ENCODE data around the gene H2BW2.
"Not testable (repeated sequence)": the region's sequence is repeated elsewhere in the genome, so short reads cannot be mapped to it uniquely, and the experiment has no call there.

H2BW2 gene

GRCh38 chrX:104039689-104040505 lies at the start of gene H2BW2:
Gene H2BW2 (plus strand): TSS chrX:104039956. CDS start chrX:104039995, 39 bp downstream.
- DNase-seq: no peak

DNA sequence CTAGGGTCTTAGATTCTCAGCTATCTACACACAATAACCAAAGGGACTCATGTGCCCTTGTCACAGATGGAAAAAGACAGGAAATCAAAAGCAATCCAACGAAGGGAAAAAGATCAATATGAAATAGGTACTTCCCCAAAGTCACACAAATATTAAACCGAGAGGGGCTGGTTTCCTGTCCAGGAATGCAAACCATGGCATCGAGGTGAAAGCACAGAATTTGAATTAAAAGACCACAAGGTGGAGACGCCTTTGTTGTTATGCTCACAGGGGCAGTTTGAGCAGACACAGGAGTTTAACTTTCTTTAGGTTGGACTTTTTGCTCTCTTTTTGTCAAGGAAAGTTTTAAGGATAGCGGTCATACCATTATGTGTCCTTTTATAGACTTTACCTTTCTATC lies 40.5 kb upstream of the H2BW2 start:
- DNase-seq: no peak

DNA sequence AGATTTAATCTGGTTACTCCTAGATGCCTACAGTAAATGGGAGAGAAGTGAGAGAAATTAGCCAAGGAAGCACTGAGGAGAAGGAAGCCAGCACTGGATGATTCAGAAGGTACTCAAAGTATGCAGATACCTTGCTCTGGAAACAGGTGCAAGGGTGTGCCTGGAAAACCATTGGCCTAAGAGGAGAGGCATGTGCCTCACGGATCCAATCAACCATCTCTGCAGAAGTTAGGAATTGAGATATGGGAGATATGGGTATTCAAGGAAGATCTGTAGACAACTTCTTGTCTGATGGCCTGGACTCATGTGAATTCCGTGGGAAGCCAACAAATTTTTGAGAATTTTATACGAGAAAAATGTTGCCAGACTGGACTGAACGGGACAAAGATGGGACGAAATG lies 30.9 kb upstream of the H2BW2 start:
- no peak for DNase-seq

GRCh38 chrX:104013158-104013557 lies 26.6 kb upstream of the H2BW2 start:
- DNase-seq: no peak

DNA sequence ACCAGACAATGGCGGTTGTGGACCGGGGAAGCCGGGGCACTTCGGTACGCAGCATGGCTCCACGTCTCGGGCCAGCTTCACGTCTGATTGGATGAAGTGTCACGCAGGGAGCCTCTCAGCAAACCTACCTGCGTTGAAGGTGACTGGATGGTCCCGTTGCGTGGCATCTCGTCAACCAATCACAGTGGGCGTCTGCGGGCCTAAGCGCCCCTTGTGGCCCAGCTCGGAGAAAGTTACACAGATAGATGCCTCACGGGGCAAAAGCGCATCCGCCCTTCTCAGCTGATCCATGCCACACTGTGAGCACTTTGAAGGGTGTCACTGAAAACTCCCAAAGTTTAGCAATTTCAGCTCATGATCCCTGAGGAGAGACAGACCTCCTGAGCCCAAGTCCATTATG lies 26.1 kb upstream of the H2BW2 start, which contains the start of gene H2BW1:
Gene H2BW1 (minus strand): TSS at position 103 of the 400 bp plus-strand sequence. CDS start 132 bp downstream, outside the sequence.
- DNase-seq: no peak

DNA sequence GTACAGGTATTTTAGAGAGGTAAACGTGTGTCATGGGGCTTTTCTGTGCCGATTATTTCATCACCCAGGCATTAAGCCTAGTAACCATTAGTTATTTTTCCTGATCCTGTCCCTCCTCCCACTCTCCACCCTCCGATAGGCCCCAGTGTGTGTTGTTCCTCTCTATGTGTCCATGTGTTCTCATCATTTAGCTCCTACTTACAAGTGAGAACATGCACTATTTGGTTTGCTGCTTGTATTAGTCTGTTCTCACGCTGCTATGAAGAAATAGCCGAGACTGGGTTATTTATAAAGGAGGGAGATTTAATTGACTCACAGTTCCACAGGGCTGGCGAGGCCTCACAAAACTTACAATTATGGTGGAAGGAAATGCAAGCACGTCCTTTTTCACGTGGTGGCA lies 24.2 kb upstream of the H2BW2 start:
- not testable (repeated sequence) for DNase-seq

- DNase-seq: no peak
Measured at GRCh38 chrX:104018126-104018525, 21.6 kb upstream of the H2BW2 start.

DNA sequence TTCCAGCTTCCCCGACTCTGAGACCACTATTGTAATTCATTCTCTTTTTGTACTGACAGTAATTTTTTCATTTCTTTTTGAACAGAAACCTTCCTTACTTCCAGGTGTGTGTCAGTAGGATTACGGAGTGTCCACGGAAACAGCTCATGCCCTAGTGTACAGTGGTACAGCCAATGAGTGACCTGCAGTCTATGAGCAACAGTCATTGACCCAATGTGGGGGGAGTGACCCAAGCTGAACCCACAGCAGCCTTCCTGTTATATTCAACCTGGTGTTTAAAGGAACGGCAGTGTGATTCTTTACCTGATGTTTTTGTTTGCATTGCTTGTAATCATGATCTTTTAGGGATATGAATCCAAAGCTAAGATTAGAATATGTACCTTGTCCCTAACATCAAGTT lies 1.2 kb downstream of the H2BW2 start:
- no peak for DNase-seq

DNA sequence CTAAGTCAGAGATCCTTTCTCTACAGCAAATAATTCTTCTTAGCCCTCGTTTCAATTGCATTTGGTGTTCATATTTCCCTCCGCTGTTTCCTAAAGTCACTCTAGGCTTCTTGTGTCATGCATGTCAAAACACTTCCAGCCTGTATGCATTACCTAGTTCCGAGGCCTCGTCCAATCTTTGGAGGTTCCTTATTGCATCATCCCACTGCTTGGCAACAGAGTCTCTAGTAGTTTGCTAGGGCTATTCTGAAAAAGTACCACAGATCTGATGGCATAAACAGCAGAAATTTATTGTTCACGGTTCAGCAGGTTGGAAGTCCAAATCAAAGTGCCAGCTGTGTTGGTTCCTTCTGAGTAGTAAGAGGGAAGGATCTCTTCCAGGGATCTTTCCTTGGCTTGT lies 5.9 kb downstream of the H2BW2 start:
- no peak for DNase-seq

DNA sequence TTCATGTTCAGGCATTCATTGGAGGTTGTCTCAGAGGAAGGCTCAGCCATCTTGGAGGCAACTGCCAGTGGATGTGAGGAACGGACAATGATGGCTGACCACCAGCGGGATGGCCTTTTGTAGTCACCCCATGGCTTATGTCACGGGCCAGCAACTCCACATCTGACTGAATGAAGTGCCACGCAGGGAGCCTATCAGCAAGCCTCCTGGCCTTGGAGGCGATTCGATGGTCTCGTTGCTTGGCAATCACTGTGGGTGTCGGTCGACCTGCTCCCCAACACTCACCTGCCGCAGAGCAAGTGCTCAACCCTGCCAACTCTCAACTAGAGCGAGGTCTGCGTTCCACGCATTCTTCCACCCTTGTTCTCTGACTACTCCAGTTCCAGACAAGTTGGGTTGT lies 7.4 kb downstream of the H2BW2 start:
- DNase-seq: no peak

GRCh38 chrX:104054956-104055355 lies 15.2 kb downstream of the H2BW2 start:
- DNase-seq: not testable (repeated sequence)

GRCh38 chrX:104062636-104063035 lies 22.9 kb downstream of the H2BW2 start:
- not testable (repeated sequence) for DNase-seq

- DNase-seq: not testable (repeated sequence)
Measured at GRCh38 chrX:104075778-104076445, 36.2 kb downstream of the H2BW2 start, which contains the start of gene TMSB15C. Gene TMSB15C (minus strand): TSS chrX:104076236.

- DNase-seq: not testable (repeated sequence)
Measured at GRCh38 chrX:104077854-104078253, 38.1 kb downstream of the H2BW2 start.

GRCh38 chrX:104084063-104084462 lies 44.3 kb downstream of the H2BW2 start:
- no peak for DNase-seq

- no peak for DNase-seq
Measured at GRCh38 chrX:104084534-104085277, 45.0 kb downstream of the H2BW2 start.

- DNase-seq: no peak
Measured at GRCh38 chrX:104085477-104085876, 45.7 kb downstream of the H2BW2 start.

- no peak for DNase-seq
Measured at GRCh38 chrX:104085919-104086318, 46.2 kb downstream of the H2BW2 start.

Data from NCI-H510A (cell line).